Adipocyte (in vitro differentiated cells): ENCODE measurements around the gene EMX2.
A peak's percentile ranks its signal among the peaks of the same experiment; 100 is the strongest.

Experiments
- DNase-seq: peaks from one replicate; pipeline ENCODE4 v3.0.0-alpha.2; 2015; ENCODE audit warnings: low read depth
- H3K27me3 ChIP-seq: replicated peaks from 2 replicates; pipeline ENCODE4 v1.7.0; 2013; ENCODE audit warnings: mild to moderate bottlenecking, low read length, moderate library complexity; ENCODE audit not compliant: control insufficient read depth, insufficient read depth
- H3K36me3 ChIP-seq: 2 replicates; pipeline ENCODE4 v1.7.0; 2013; ENCODE audit warnings: low read length, mild to moderate bottlenecking, moderate library complexity; ENCODE audit not compliant: control insufficient read depth, insufficient read depth, severe bottlenecking
- H3K4me1 ChIP-seq: 2 replicates; pipeline ENCODE4 v1.7.0; 2013; ENCODE audit warnings: mild to moderate bottlenecking, low read length, moderate library complexity; ENCODE audit not compliant: control insufficient read depth, insufficient read depth
- H3K4me3 ChIP-seq: 2 replicates; pipeline ENCODE4 v1.7.0; 2013; ENCODE audit warnings: mild to moderate bottlenecking, low read length, moderate library complexity
- H3K9ac ChIP-seq: 2 replicates; pipeline ENCODE4 v1.7.0; 2013; ENCODE audit warnings: mild to moderate bottlenecking, low read length, moderate library complexity
- H3K9me3 ChIP-seq: 2 replicates; pipeline ENCODE4 v1.7.0; 2013; ENCODE audit warnings: mild to moderate bottlenecking, low read length, moderate library complexity; ENCODE audit not compliant: control insufficient read depth

Gene EMX2

GRCh38 chr10:117553815-117554172, 11.2 kb downstream of the EMX2 start:
- DNase-seq, result no peak
- peaks cover 3% of the 10 kb centered on the region for H3K36me3 ChIP-seq
- H3K4me1 ChIP-seq, result peaks cover 13% of the 10 kb centered on the region
- H3K9ac ChIP-seq, result peak overlapping the region; percentile 83
- peak overlapping the region; percentile 77 for H3K4me3 ChIP-seq
- no peaks in the 10 kb centered on the region for H3K9me3 ChIP-seq
- no peaks in the 10 kb centered on the region for H3K27me3 ChIP-seq

- no peaks in the 10 kb centered on the region for H3K9me3 ChIP-seq
- H3K9ac ChIP-seq, result no peak overlapping the region
- peaks cover 3% of the 10 kb centered on the region for H3K36me3 ChIP-seq
- H3K4me3 ChIP-seq, result no peak overlapping the region
- H3K4me1 ChIP-seq, result peaks cover 13% of the 10 kb centered on the region
- no peaks in the 10 kb centered on the region for H3K27me3 ChIP-seq
- no peak for DNase-seq
Measured at GRCh38 chr10:117554241-117554814, 11.8 kb downstream of the EMX2 start.

- H3K9me3 ChIP-seq, result no peaks in the 10 kb centered on the region
- DNase-seq, result no peak
- H3K27me3 ChIP-seq, result no peaks in the 10 kb centered on the region
- H3K9ac ChIP-seq, result no peak overlapping the region
- H3K36me3 ChIP-seq, result peaks cover 3% of the 10 kb centered on the region
- H3K4me1 ChIP-seq, result peaks cover 13% of the 10 kb centered on the region
- no peak overlapping the region for H3K4me3 ChIP-seq
Measured at GRCh38 chr10:117555017-117555416, 12.5 kb downstream of the EMX2 start.

- Histone ChIP-seq H3K4me3 (no peak overlapping the region), H3K4me1 (peaks cover 13% of the 10 kb centered on the region), H3K36me3 (no peaks in the 10 kb centered on the region), H3K9me3 (no peaks in the 10 kb centered on the region), H3K27me3 (no peaks in the 10 kb centered on the region), H3K9ac (no peak overlapping the region)
- no peak for DNase-seq
Measured at GRCh38 chr10:117555863-117556262, 13.3 kb downstream of the EMX2 start.

- no peak for DNase-seq
- peaks cover 13% of the 10 kb centered on the region for H3K4me1 ChIP-seq
Measured at GRCh38 chr10:117556356-117556755, 13.8 kb downstream of the EMX2 start.

GRCh38 chr10:117559712-117560111, 17.2 kb downstream of the EMX2 start:
- no peaks in the 10 kb centered on the region for H3K36me3 ChIP-seq
- H3K9ac ChIP-seq, result no peak overlapping the region
- H3K9me3 ChIP-seq, result no peaks in the 10 kb centered on the region
- DNase-seq, result no peak
- no peak overlapping the region for H3K4me3 ChIP-seq
- no peaks in the 10 kb centered on the region for H3K4me1 ChIP-seq
- no peaks in the 10 kb centered on the region for H3K27me3 ChIP-seq

More at GRCh38 chr10:117556356-117556755, 13.8 kb downstream of the EMX2 start:
- no peaks in the 10 kb centered on the region for H3K27me3 ChIP-seq
- H3K36me3 ChIP-seq, result no peaks in the 10 kb centered on the region
- no peak overlapping the region for H3K9ac ChIP-seq
- H3K4me3 ChIP-seq, result no peak overlapping the region
- no peaks in the 10 kb centered on the region for H3K9me3 ChIP-seq

- Histone ChIP-seq H3K9me3 (no peaks in the 10 kb centered on the region), H3K4me3 (no peak overlapping the region), H3K36me3 (no peaks in the 10 kb centered on the region), H3K9ac (no peak overlapping the region), H3K4me1 (no peaks in the 10 kb centered on the region), H3K27me3 (no peaks in the 10 kb centered on the region)
- no peak for DNase-seq
Measured at GRCh38 chr10:117560942-117561341, 18.4 kb downstream of the EMX2 start.

- no peaks in the 10 kb centered on the region for H3K27me3 ChIP-seq
Measured at GRCh38 chr10:117562220-117562619, 19.7 kb downstream of the EMX2 start.

GRCh38 chr10:117562896-117563737, 20.6 kb downstream of the EMX2 start:
- no peaks in the 10 kb centered on the region for H3K36me3 ChIP-seq
- no peak overlapping the region for H3K4me3 ChIP-seq
- H3K9ac ChIP-seq, result no peak overlapping the region
- H3K4me1 ChIP-seq, result no peaks in the 10 kb centered on the region
- no peak for DNase-seq
- no peaks in the 10 kb centered on the region for H3K9me3 ChIP-seq
- no peaks in the 10 kb centered on the region for H3K27me3 ChIP-seq

More at GRCh38 chr10:117562220-117562619, 19.7 kb downstream of the EMX2 start:
- no peaks in the 10 kb centered on the region for H3K36me3 ChIP-seq
- no peak for DNase-seq
- no peaks in the 10 kb centered on the region for H3K9me3 ChIP-seq
- no peaks in the 10 kb centered on the region for H3K4me1 ChIP-seq
- no peak overlapping the region for H3K9ac ChIP-seq
- no peak overlapping the region for H3K4me3 ChIP-seq

GRCh38 chr10:117563780-117564179, 21.2 kb downstream of the EMX2 start:
- Histone ChIP-seq H3K9me3 (no peaks in the 10 kb centered on the region), H3K27me3 (no peaks in the 10 kb centered on the region), H3K4me1 (no peaks in the 10 kb centered on the region), H3K4me3 (no peak overlapping the region), H3K9ac (no peak overlapping the region), H3K36me3 (no peaks in the 10 kb centered on the region)
- DNase-seq, result no peak

GRCh38 chr10:117565068-117565467, 22.5 kb downstream of the EMX2 start:
- Histone ChIP-seq H3K27me3 (peaks cover 7% of the 10 kb centered on the region), H3K4me1 (peaks cover 11% of the 10 kb centered on the region), H3K9me3 (no peaks in the 10 kb centered on the region), H3K4me3 (no peak overlapping the region), H3K9ac (no peak overlapping the region), H3K36me3 (no peaks in the 10 kb centered on the region)
- DNase-seq, result no peak
